HL-60/S4 treated with phorbol 12-myristate 13-acetate at 8.2 ng/mL for 4 days and 3 days (cell line): Measurements from ENCODE around the gene SCN1A.
"Not testable (repeated sequence)": the region's sequence is repeated elsewhere in the genome, so short reads cannot be mapped to it uniquely, and the experiment has no call there.

ENCODE experiments used
- in situ Hi-C: fragments of 300-500 bp; cut with MboI; formaldehyde crosslinking; loops from 2 replicates; pipeline ENCODE4 v1.15.0; 2022; ENCODE audit warnings: low sequenced_read_pairs

SCN1A gene

GRCh38 chr2:166127217-166128155 lies at the start of gene SCN1A:
TSS of gene SCN1A (minus strand) at chr2:166128020. CDS start at chr2:166073621, 54,399 bp downstream.
- in situ Hi-C loops: no loop called here

DNA sequence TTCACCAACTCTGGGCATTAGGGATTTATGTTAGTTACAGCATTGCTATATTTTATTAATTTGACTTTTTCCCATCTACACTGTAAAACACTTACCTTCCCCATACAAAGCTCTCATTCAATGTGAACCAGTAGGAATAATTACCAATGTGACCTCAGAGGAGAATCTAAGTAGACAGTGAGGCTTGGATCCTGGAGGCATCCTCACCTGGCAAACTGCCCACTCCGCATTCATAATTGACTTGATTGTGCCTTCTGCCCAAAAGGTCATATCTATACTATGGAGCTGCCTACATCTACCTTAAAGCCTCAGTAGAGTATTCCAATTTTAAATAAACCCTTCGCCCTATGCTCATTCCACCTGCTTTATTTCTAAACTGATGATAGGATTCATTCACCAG lies 45.4 kb upstream of the SCN1A start:
- in situ Hi-C loops: no loop called here

DNA sequence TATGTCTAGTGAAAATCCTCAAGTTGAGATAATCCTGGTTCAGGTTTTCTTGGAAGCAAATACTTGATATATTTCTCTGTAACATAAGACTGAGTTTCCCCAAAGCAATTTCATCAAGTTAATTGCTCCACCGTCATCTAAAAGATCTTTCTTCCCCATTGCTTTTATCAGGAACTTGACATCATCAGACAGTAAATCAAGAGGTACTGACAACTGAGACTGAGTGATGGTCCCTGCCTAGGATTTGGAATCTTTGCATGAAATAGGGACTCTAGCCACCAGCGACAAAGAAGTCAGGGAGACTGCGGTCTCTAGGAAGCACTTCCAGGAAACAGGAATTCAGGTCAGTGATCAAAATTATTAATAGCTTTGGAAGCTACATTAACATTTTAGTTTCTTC lies 43.4 kb upstream of the SCN1A start:
- in situ Hi-C loops: no loop called here

DNA sequence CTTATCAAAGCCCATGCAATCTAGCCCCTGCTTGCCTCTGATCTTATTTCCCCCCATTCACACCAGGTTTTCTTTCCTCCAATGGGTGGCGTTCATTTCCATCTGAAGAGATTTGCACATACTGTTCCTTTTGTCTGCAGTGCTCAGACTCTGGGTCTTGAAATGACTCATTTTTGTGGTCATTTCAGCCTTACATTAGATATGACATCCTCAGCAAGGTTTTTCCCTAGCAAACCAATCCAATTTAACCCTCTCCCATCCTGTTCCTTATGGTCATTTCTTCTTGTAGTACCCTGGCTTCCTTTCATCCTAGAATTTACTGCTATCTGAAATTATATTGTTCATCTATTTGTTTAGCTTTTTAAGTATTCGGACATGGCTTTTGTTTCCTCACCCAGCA lies 42.5 kb upstream of the SCN1A start:
- in situ Hi-C loops: no loop called here

GRCh38 chr2:166167449-166167848 lies 39.6 kb upstream of the SCN1A start:
- in situ Hi-C loops: no loop called here

- in situ Hi-C loops: no loop called here
These were observed 36.0 kb upstream of the SCN1A start for GRCh38 chr2:166163775-166164174.

- in situ Hi-C loops: no loop called here
These were observed 30.7 kb upstream of the SCN1A start for GRCh38 chr2:166158546-166158945.

DNA sequence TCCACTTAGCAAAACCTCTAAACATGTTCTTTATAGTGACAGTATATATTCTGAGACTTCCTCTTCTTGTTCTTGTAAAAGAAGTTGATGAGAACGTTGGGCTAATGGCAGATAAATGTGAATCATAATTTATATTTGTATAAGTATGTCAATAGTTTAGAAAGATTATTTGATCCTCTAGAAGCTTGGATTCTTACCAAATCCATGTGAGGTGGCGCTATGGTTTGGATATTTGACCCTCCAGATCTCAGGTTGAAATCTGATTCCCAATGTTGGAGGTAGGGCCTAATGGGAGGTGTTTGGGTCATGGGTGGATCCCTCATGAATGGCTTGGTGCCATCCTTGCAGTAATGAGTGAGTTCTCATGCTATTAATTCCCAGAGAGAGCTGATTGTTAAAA lies 29.8 kb upstream of the SCN1A start:
- in situ Hi-C loops: no loop called here

DNA sequence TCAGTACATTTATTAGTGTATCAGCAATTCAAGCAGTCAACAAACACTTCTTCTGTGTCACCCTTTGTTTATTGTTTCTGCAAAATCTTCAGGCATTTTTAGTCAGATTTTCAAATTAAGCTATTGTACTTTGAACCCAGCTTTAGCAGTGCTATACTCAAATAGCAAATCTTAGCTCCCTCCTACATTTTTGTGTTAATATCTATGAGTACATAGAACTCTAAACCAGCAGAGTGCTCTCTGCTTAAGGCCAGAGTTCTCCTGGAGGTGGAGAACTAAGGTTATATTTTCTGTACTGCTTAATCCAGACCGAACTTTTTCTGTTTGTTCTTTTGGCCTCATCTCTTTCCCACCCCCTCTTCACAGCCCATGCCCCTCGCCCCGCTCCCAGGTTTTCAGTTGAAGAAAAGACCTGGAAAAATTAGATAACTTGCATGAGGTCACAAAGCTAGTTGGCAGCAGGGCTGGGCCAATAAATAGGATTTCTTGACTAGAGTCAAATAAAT lies 29.2 kb upstream of the SCN1A start:
- in situ Hi-C loops: no loop called here

DNA sequence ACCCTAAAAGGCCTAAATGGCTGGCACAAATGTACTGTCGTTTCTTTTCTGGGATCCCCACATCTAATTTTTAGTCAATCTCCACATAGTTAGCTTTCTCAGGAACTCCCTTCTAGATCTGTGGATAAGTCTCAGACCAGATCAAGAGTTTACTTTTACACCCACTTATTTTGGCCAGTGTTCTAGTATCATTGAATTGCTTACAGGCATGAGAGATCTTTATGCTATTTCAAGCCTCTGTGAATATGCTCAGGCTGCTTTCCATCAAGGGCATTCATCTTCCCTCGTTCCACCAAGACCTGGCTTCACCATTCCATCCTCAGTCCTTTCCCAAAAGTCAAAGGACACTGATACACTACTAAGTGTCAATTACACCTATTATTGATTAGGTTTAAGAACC lies 27.8 kb upstream of the SCN1A start:
- in situ Hi-C loops: no loop called here

DNA sequence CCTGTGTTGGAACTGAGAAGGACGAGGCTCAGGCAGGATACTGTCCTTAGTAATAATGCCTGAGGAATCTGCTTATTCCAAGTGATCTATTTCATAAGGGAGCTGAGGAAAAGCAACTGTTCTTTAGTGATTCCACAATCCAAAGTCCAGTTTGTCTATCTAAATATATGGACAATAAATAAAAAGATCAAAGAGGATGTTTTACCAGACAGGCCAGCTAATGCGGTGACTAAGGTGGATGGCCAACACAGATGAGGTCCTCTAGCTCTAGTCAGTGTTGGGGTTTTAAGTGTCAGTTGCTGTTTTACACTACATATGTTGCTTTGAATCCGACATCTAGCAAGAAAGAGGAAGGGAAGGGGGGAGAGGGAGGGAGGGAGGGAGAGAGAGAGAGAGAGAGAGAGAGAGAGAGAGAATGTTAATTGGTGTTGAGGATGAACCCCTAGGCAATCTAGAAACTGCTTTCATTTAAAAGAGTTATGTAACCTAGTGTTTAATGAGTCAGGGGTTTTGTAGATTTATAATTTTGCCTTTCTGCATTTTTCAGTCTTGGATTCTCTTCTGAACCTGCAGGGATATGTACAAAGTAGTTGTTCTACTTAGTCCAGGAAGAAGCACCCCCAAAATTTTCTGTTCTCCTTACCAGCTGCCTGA lies 27.0 kb upstream of the SCN1A start:
- in situ Hi-C loops: no loop called here

DNA sequence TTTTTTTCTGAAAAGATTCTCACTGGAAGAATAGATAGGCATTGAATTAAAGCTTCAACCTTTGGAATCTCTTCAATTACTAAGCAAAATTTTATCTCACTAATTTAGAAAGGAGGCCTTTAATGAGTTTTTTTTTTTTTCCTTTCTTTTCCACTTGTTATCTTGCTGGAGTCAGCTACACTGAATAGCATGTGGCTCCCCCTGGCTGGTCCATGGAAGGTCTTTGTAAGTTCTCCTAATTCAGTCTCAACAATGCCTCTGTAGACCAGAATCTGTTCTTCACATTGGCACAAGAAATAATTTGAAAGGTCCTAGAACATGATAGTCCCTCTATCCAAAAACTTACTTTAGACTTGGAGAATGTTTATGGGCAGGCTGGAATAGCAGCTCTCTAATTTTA lies 24.2 kb upstream of the SCN1A start:
- in situ Hi-C loops: no loop called here

DNA sequence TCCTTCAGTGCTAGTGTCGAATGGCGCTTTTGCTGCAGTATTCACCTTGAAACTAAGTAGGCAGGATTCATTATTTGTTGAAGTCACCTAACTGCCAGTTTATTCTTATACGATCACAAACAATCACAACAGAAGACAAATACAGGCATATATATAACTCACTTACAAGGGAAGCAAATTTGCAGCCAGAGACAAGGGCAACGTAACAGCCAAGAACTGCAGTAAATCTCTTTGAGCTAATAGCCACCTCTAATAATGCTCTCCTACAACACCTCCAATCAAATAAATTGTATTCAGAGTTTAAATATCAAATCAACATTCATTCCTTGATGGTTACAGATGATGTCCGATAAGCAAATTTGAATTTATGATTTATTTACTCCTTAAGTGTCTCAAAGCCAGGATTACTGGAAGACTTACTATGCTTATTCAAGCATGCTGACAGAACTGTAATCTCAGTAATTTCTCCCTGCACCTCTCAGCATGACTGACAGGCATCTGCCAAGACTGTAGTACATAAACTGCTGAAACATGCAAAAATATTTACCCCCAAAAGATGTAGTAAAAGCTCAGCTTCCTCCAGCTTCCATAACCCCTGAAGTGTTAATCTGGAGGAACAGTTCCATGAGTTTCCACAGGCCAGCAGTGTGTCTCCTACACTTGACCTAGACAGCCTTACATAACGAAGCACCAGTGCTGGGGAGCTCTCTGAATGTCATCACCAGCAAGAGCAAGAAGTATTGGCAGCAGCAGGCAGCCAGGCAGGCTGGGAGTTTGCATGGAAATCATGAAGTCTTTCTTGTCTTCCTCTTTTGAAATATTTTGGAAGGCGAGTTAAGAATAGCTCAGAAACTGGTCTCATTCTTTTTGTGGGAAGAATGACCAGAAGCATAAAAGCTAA lies 20.9 kb upstream of the SCN1A start:
- in situ Hi-C loops: no loop called here

DNA sequence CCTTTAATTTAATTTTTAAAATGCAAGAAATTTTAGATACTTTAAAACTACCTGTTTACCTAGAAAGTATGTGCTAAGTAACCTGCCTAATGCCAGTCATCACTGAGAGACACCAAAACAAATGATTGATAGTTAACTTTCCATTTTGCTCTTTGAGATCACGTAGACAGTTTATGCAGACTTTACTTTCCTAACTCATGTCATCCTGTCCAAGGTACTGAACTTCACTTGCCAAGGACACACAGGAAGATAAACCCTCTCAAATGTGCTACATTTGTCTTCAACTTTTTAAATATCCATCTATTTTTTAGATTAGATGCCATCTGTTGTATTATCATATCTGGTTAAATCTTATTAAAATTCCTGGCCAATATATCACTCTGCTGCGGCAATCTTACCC lies 20.1 kb upstream of the SCN1A start:
- in situ Hi-C loops: no loop called here

GRCh38 chr2:166144071-166144470 lies 16.3 kb upstream of the SCN1A start:
- in situ Hi-C loops: no loop called here

DNA sequence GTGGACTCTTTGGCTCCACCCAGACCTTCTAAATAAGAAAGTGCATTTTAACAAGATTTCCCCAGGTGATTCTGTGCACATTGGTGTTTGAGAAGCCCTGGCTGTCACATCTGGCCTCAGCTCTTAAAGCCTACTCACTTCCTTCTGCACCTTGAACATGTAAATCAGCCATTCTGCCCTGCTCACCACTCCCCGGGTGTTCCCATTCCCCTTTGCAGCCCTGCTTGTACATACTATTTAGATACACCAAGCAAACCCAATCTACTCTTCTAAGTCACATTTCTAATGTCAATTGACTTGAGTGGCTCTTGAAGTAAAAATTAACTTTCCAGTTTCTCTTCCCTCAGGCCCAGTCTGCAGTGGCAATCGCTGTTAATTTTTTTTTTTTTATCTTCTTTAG lies 13.1 kb upstream of the SCN1A start:
- in situ Hi-C loops: no loop called here

- in situ Hi-C loops: no loop called here
These were observed 12.7 kb upstream of the SCN1A start for GRCh38 chr2:166140475-166140874.

GRCh38 chr2:166139479-166139878 lies 11.7 kb upstream of the SCN1A start:
- in situ Hi-C loops: not testable (repeated sequence)

GRCh38 chr2:166138667-166139066 lies 10.8 kb upstream of the SCN1A start:
- in situ Hi-C loops: no loop called here

DNA sequence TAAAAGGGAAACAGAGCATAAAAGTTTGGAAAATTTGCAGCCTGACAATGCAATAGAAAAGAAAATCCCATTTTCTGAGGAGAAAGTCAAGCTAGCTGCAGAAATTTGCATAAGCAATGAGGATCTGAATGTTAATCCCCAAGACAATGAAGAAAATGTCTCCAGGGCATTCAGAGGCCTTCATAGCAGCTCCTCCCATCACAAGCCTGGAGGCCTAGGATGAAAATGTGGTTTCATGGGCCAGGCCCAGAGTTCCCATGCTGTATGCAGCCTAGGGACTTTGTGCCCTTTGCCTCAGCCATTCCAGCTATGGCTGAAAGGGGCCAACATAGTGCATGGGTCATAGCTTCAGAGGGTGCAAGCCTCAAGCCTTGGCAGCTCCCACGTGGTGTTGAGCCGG lies 10.3 kb upstream of the SCN1A start:
- in situ Hi-C loops: no loop called here

- in situ Hi-C loops: no loop called here
These were observed 9.5 kb upstream of the SCN1A start for GRCh38 chr2:166137331-166137730.
